GM12878 (cell line): ENCODE results near the gene ERC2. TPM values are rescaled to one million over a fixed set of nuclear protein-coding genes. Genes with fewer than 3 reads are reported as not detected.

Source experiments
- ATAC-seq: fragments of 200-7000 bp; cut with Tn5 transposase; 3 replicates; pipeline ENCODE4 v1.9.1; 2020; ENCODE audit warnings: mild to moderate bottlenecking, moderate library complexity
- BruUV-seq: library from RNA; stranded (reverse); fragments of 400-500 nt; replicated peaks from 2 replicates; lab custom pipeline; 2021; lab: Mats Ljungman, UMichigan
- CTCF ChIA-PET: fragments of 300-600 bp; sonication (Branson Sonifier 250); formaldehyde crosslinking; extraction: SDS; loops from one replicate; lab custom pipeline; 2021; ENCODE audit warnings: inconsistent platforms; lab: Yijun Ruan, JAX
- POLR2A ChIA-PET: fragments of 350-600 bp; formaldehyde crosslinking; extraction: SDS; loops from one replicate; lab custom pipeline; 2021; ENCODE audit warnings: inconsistent platforms; lab: Charles Lee
- RAD21 ChIA-PET: fragments of 300-600 bp; sonication (Branson Sonifier 250); formaldehyde crosslinking; loops from one replicate; lab custom pipeline; 2023; ENCODE audit warnings: antibody characterized with exemption; ENCODE audit not compliant: unreplicated experiment; lab: Charles Lee
- SMC1A ChIA-PET: fragments of 300-600 bp; sonication (Branson Sonifier 250); formaldehyde crosslinking; loops from one replicate; lab custom pipeline; 2023; ENCODE audit not compliant: unreplicated experiment, uncharacterized antibody; lab: Charles Lee
- DNase-seq: peaks from one replicate; pipeline ENCODE4 v3.0.0-alpha.2; 2011; ENCODE audit warnings: low read depth, low spot score
- FAIRE-seq: peaks from 3 replicates; lab custom pipeline; 2011; peaks lifted over from hg19 to GRCh38; lab: Jason Lieb, UNC
- H2AFZ ChIP-seq: 2 replicates; pipeline ENCODE4 v1.6.0; 2011; ENCODE audit warnings: low read depth, low read length, control low read depth; ENCODE audit not compliant: control insufficient read depth
- H3K27ac ChIP-seq: 2 replicates; pipeline ENCODE4 v1.5.1; 2011; ENCODE audit warnings: control low read depth; ENCODE audit not compliant: control insufficient read depth, insufficient read depth
- H3K27me3 ChIP-seq, 2 experiments: replicated peaks in 1 of 2; 2 replicates each; pipeline versions ENCODE4 v1.6.0 to v1.6.1; 2011; ENCODE audit warnings: low read length in 1 of 2; ENCODE audit not compliant: control insufficient read depth in 2 of 2, insufficient read depth in 2 of 2
- H3K36me3 ChIP-seq, 2 experiments: 2 replicates each; pipeline ENCODE4 v1.5.1; 2011; ENCODE audit warnings: low read length in 1 of 2; ENCODE audit not compliant: control insufficient read depth in 2 of 2, insufficient read depth in 2 of 2
- H3K4me1 ChIP-seq: 2 replicates; pipeline ENCODE4 v1.6.1; 2011; ENCODE audit warnings: mild to moderate bottlenecking, low read length, moderate library complexity, mixed read lengths; ENCODE audit not compliant: control insufficient read depth, insufficient read depth
- H3K4me2 ChIP-seq: 2 replicates; pipeline ENCODE4 v1.6.0; 2011; ENCODE audit warnings: control low read depth; ENCODE audit not compliant: control insufficient read depth, insufficient read depth
- H3K4me3 ChIP-seq: fragments of 200-600 bp; sonication (generic); 2 replicates; pipeline ENCODE4 v1.5.1; 2016
- H3K79me2 ChIP-seq: 2 replicates; pipeline ENCODE4 v1.6.0; 2011; ENCODE audit warnings: low read length; ENCODE audit not compliant: control insufficient read depth, insufficient read depth
- H3K9ac ChIP-seq: 2 replicates; pipeline ENCODE4 v1.8.0; 2011; ENCODE audit warnings: low read length, control low read depth, mixed read lengths; ENCODE audit not compliant: control insufficient read depth, insufficient read depth
- H3K9me3 ChIP-seq: replicated peaks from 3 replicates; pipeline ENCODE4 v1.5.1; 2011; ENCODE audit warnings: mild to moderate bottlenecking, low read length; ENCODE audit not compliant: control insufficient read depth, insufficient read depth
- H4K20me1 ChIP-seq: 2 replicates; pipeline ENCODE4 v1.6.0; 2011; ENCODE audit not compliant: control insufficient read depth, insufficient read depth
- ASH2L ChIP-seq: fragments of 300-600, 200-600 bp; sonication (generic); IDR thresholded peaks from 2 replicates; pipeline ENCODE4 v1.6.1; 2017; ENCODE audit warnings: low read depth, mild to moderate bottlenecking, borderline replicate concordance
- EED ChIP-seq: sonication (generic); IDR thresholded peaks from 2 replicates; pipeline ENCODE4 v1.6.1; 2016; ENCODE audit warnings: antibody characterized with exemption, low read depth
- RUNX3 ChIP-seq: IDR thresholded peaks from 2 replicates; pipeline ENCODE4 v1.6.1; 2012; ENCODE audit warnings: low read length, inconsistent platforms
- SMAD1 ChIP-seq: fragments of 450-650 bp; IDR thresholded peaks from 2 replicates; pipeline ENCODE4 v1.6.1; 2018; ENCODE audit warnings: mild to moderate bottlenecking, low read depth; ENCODE audit not compliant: partially characterized antibody
- WGBS: methylation state at CpG from one replicate; pipeline ENCODE4 v1.1.6; 2016; ENCODE audit warnings: low lambda C conversion rate; ENCODE audit not compliant: insufficient replicate concordance, insufficient coverage; ENCODE audit errors: missing lambda C conversion rate; 5-methylcytosine and 5-hydroxymethylcytosine counted together
- in situ Hi-C: fragments of 300-500 bp; cut with MboI; formaldehyde crosslinking; loops from 9 replicates; pipeline ENCODE4 v1.14.3; 2018; ENCODE audit warnings: mixed read lengths
- intact Hi-C: fragments of 100-400 bp; cut with micrococcal nuclease; formaldehyde crosslinking; loops from one replicate; pipeline ENCODE4 v1.14.2; 2022; ENCODE audit not compliant: unreplicated experiment
- polyA plus RNA-seq, 11 experiments: library from polyadenylated mRNA; depleted of rRNA in 4 of 11; unstranded in 6 of 11; stranded (reverse) in 5 of 11; fragments of >200 nt; fragmentation: Nextera tagmentation in 4 of 11; fragmentation: Illumina TruSeq in 1 of 11; extraction: Ambion mirVana in 4 of 11; extraction: Trizol in 1 of 11; gene quantifications; 1 replicate in 1 of 11; 2 replicates in 10 of 11; pipeline versions ENCODE4 v1.2.1 to v1.2.3, GENCODE V29; 2011 to 2016; ENCODE audit warnings: inconsistent platforms in 2 of 11, missing spikeins in 2 of 11, low read depth in 1 of 11
- total RNA-seq, 4 experiments: library from RNA; depleted of rRNA in 3 of 4; stranded (reverse); fragments of >200 nt in 3 of 4; fragmentation: Illumina TruSeq in 1 of 4; extraction: Trizol in 1 of 4; gene quantifications; 2 replicates each; pipeline versions ENCODE4 v1.2.1 to v1.2.3, GENCODE V29; 2013 to 2021

ERC2 gene
- total and polyA plus RNA-seq, 10 of the 15 experiments (the other 5 are each of a cell fraction or from before 2014, with no cell fraction given) = 0.06 to 1.4 (median 0.12) TPM; not detected in 3

GRCh38 chr3:55622116-55622515, 846.2 kb downstream of the ERC2 start:
- POLR2A ChIA-PET = no interaction called here
- Histone ChIP-seq H3K27me3 (no peaks in the 10 kb centered on the region), H3K4me3 (no peak overlapping the region), H3K9ac (no peak overlapping the region), H3K4me2 (no peak overlapping the region), H3K36me3 (no peaks in the 10 kb centered on the region), H3K9me3 (peaks cover 3% of the 10 kb centered on the region; the same call in 2 of the 3 replicates), H4K20me1 (no peaks in the 10 kb centered on the region), H3K27ac (no peak overlapping the region), H2AFZ (no peak overlapping the region), H3K4me1 (peaks cover 57% of the 10 kb centered on the region), H3K79me2 (no peaks in the 10 kb centered on the region)
- in situ Hi-C loops = no loop called here
- SMC1A ChIA-PET = interaction anchor here (1.8 to 4.7 kb wide), 3 partner anchors 10 to 40 kb away, joined by 4 to 30 read pairs (median 21); no protein-coding TSS in a partner anchor
- RAD21 ChIA-PET = interaction anchor here (0.6 to 2.7 kb wide), 3 partner anchors 9 to 38 kb away, joined by 3 to 11 read pairs (median 4); no protein-coding TSS in a partner anchor
- FAIRE-seq (no peak), DNase-seq (no peak), ATAC-seq (no peak)
- CTCF ChIA-PET = interaction anchor here (1.4 to 3.5 kb wide), 4 partner anchors 11 to 99 kb away, joined by 4 to 10 read pairs (median 5); no protein-coding TSS in a partner anchor
- intact Hi-C loops = loop anchor here (5.0 kb wide), 2 partner anchors 55 to 100 kb away; no protein-coding TSS in a partner anchor
- BruUV-seq = no TSS peak
- WGBS = 96% methylated on average over 3 of the region's 3 CpGs
- no peak for TF ChIP-seq ASH2L
- 0 out of 2 replicates have a peak, but pooled peaks have one; percentile 34 for TF ChIP-seq EED
- TF ChIP-seq RUNX3 = peak; percentile 43; the same call in 1 of the 2 replicates

GRCh38 chr3:55621648-55622047, 846.6 kb downstream of the ERC2 start:
- Histone ChIP-seq H4K20me1 (no peaks in the 10 kb centered on the region), H3K79me2 (no peaks in the 10 kb centered on the region), H2AFZ (no peak overlapping the region), H3K27ac (no peak overlapping the region), H3K9me3 (peaks cover 3% of the 10 kb centered on the region; the same call in 2 of the 3 replicates), H3K4me1 (peaks cover 57% of the 10 kb centered on the region), H3K36me3 (no peaks in the 10 kb centered on the region), H3K4me2 (no peak overlapping the region), H3K4me3 (no peak overlapping the region), H3K9ac (no peak overlapping the region), H3K27me3 (no peaks in the 10 kb centered on the region)
- intact Hi-C loops (loop anchor here (5.0 kb wide), 2 partner anchors 56 to 101 kb away; no protein-coding TSS in a partner anchor), in situ Hi-C loops (no loop called here)
- ATAC-seq (no peak), FAIRE-seq (no peak), DNase-seq (no peak)
- RAD21 ChIA-PET = interaction anchor here (0.6 to 2.7 kb wide), 2 partner anchors 10 to 14 kb away, joined by 3 to 11 read pairs; no protein-coding TSS in a partner anchor
- BruUV-seq = no TSS peak
- no peak for TF ChIP-seq SMAD1
- 100% methylated on average over 2 of the region's 2 CpGs for WGBS
- CTCF ChIA-PET = interaction anchor here (1.4 to 3.5 kb wide), 4 partner anchors 10 to 100 kb away, joined by 4 to 10 read pairs (median 5); no protein-coding TSS in a partner anchor
- POLR2A ChIA-PET = no interaction called here
- SMC1A ChIA-PET = interaction anchor here (1.9 to 4.7 kb wide), 4 partner anchors 10 to 40 kb away, joined by 5 to 37 read pairs (median 26); no protein-coding TSS in a partner anchor
